GOT3 (cell line): ENCODE measurements around the gene PCLO.
"Not testable (repeated sequence)": the region's sequence is repeated elsewhere in the genome, so short reads cannot be mapped to it uniquely, and the experiment has no call there.

Experiments
- DNase-seq: peaks from one replicate; lab custom pipeline; 2025; ENCODE audit warnings: mixed read lengths; lab: John Stamatoyannopoulos, UW

The PCLO gene

DNA sequence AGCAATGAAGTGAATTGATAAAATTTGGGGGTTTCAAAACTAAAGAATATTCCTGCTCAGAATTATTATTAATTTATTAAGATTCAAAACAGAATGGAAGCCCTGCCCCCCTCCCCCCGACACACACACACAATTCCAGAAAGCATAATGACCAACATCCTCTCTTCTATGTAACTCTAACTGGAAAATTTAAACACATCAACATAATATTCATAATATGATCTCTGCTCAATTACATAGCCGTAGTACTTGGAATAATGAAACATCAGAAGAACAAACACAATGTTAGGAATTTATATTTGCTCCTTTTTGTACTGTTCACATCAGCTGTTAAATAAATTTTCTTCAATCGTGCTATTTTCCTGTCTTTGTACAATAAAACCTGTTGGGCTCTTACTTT, 20.8 kb downstream of the PCLO start:
- no peak for DNase-seq

GRCh38 chr7:83130623-83131545, 31.8 kb downstream of the PCLO start:
- no peak for DNase-seq

DNA sequence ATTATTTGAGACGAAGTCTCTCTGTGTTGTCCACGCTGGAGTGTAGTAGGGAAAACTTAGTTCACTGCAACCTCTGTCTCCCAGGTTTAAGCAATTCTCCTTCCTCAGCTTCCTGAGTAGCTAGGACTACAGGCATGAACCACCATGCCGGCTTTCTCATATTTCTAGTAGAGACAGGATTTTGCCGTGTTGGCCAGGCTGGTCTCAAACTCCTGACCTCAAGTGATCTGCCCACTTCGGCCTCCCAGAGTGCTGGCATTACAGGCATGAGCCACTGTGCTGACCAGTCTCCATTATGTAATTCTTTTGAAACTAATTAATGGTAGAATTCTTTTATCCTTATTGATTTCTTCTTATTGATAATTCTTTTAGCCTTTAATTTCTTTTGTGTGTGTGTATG, 32.5 kb downstream of the PCLO start:
- DNase-seq = no peak

- DNase-seq = no peak
Observed at GRCh38 chr7:83119494-83119893, 43.2 kb downstream of the PCLO start.

DNA sequence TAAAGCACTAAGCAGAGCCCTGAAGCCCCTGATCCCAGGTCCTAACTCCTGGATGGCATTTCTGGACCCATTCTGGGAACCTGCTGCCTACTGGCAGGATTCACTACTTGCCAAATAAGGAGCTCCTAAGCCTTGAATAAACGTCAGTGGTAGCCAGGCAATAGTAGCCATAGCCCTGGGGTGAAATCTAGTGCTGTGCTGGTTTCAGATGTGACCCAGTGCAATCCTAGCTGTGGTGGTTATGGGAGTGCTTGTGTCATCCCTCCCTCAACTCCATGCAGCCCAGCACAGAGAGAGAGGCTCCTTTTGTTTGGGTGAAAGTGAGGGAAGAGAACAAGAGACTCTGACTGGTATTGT, 43.7 kb downstream of the PCLO start:
- no peak for DNase-seq

DNA sequence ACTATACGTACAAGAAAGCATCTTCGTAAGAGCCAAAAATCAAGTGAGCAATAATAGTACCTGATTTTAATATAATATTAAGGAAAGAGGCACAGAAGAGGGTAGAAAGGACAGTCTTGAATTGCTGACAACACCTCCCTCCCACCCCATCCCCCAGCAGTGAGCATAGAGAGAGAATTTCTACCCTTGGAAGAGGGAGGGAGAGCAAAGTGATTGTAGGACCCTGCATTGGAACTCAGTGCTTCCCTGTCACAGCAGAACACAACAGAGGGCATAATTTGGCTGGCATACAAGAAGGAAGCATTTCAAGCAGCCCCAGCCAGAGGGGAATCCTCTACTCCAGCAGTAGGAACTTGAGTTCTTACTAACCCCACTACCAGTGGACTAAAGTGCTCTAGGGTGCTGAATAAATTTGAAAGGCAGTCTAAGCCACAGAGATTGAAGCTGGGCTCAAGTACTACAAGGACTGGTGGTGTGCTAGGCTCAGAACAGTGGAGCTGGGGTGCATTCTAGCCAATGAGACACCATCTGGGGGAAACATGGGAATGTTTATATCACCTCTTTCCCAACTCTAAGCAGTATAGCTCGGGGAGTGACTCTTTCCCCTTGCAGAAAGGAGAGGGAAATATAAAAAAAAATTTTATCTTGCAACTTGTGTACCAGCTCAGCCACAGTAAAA, 44.2 kb downstream of the PCLO start:
- no peak for DNase-seq

DNA sequence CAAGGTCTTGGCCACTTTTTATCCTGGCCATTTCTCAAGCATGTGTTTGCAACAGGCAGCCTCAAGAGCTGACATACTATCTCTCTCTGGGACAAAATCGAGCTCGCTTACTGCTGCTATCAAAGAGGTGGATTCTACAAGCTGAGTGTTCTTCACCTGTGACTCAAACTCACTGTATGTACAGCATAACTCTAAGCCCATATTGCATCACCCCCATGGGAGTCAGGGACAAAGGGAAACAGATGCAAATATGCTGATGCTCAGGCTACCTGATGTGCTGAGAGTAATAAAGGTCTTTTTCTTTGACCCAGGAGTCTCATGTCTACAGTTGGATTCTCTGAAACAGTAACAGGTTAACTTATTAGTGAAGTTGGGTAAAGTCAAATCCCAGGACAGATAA, 45.2 kb downstream of the PCLO start:
- DNase-seq = no peak

- DNase-seq = no peak
Observed at GRCh38 chr7:83111391-83111790, 51.3 kb downstream of the PCLO start.

DNA sequence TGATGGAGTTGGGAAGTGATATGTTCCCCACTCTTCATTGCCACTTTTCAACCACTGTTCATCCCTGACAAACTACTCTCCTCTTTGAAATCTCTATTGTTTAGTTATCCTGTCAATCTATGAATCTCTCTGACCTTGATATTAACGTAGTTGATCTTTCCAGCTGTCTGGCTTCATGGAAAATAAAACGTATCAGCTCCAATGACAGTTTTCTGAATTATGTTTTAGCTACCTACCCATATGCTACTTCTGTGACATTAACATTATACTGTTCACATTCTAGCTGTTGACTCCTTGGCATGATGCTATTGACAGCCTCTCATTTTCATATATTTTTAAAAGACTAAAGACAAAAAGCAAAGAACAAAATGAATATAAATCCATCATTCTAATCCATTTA, 53.3 kb downstream of the PCLO start:
- DNase-seq = no peak

DNA sequence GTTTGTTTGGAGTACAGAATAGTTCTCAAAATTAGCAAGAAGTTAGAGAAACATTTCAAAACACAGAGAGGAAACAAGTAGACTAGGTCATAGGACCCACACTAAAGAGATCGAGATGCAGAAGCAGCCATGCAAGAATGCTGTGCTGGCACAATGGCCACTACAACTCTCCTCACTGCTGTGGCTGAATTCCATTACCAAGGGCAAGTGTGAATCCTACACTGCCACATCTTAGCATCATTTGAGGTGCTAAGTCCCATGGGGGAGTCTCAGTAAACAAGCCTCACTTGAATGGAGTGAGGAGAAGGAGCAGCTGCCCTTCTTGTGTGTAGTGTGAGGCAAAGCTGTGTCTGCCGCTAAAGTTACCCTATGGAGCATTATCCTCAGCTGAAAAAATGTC, 56.7 kb downstream of the PCLO start:
- DNase-seq = no peak

DNA sequence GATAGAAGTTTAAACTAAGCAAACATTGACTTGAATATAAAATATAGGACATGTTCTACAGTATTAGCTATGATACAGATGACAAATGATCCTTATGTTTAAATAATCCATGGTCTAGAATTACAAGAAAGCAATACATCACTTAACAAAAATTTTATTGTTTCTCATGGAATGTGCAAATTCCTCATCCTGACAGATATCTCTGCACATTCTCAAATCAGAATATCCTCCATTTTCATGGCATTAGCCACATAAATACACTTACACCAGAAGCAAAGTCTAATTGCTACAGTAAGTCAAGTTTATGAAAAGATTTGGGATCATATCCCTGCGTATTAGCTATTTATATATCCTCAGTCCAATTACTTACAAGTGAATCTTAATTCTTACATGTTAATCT, 57.6 kb downstream of the PCLO start:
- no peak for DNase-seq

- DNase-seq = no peak
Observed at GRCh38 chr7:83101530-83101929, 61.2 kb downstream of the PCLO start.

- DNase-seq = no peak
Observed at GRCh38 chr7:83096065-83096580, 66.6 kb downstream of the PCLO start.

- DNase-seq = no peak
Observed at GRCh38 chr7:83085299-83085698, 77.4 kb downstream of the PCLO start.

DNA sequence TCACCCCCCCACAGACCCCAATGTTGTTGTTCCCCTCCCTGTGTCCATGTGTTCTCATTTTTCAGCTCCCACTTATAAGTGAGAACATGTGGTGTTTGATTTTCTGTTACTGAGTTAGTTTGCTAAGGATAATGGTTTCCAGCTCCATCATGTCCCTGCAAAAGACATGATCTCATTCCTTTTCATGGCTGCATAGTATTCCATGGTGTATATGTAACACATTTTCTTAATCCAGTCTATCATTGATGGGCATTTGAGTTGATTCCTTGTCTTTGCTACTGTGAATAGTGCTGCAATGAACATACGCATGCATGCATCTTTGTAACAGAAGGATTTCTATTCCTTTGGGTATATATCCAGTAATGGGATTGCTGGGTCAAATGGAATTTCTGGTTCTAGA, 82.8 kb downstream of the PCLO start:
- not testable (repeated sequence) for DNase-seq

DNA sequence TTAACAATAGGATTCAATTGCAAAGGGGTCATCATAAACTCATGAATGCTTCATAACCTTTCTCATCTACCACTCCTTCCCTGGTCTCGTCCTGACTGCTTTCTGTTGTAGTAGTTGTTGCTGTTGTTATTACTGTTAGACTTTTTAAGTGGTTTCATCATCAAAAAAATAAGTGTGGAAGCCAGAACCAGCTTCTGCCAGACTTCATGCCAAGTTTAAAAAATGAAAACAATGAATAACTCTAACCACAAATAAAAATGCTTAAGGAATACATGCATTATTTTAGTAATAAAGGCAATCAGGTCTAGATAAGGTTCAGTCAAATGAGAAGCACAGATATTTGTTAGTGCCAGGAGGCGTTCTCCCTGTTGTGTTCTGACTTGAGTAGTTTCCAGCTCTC, 85.4 kb downstream of the PCLO start:
- DNase-seq = no peak

DNA sequence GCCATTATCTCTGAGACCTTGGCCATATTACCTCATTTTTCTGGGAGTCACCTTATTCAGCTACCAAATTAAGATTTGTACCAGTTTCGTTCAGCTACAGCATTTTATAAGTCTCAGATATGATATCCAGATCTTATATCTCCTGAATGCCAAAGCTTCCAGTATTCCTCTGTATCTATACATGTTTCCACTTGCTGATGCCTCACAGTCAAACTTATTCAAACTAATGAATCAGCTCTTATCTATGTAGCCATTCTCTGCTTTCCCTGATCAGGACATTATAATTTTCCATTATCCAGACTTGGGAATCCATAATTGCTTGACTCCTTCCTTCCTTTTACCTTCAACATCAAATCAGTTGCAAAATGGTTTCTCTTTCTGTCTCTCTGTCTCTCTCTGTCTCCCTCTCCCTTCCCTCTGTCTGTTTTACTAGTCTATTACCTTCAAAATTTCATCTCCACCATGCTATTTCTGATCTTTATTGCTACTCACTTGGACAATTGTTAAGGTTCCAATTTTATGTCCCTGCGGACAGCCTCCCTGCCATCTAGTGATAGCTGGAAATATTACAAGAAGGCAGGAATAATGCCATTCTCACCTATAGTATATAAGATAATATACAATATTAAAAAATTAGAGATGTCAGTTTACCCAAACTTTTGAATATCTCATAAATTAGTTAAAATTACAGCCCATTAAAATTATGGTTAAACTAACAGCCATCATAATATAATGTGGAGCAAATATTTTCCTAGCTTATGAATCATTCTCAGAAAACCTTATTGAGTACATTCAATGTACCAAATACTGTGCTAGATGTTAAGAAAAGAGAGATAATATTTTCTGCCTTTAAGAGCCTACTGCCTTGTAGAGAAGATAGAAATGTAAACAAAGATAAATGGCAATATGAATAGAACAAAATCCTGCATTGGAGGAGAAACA, 89.8 kb downstream of the PCLO start:
- DNase-seq = no peak

DNA sequence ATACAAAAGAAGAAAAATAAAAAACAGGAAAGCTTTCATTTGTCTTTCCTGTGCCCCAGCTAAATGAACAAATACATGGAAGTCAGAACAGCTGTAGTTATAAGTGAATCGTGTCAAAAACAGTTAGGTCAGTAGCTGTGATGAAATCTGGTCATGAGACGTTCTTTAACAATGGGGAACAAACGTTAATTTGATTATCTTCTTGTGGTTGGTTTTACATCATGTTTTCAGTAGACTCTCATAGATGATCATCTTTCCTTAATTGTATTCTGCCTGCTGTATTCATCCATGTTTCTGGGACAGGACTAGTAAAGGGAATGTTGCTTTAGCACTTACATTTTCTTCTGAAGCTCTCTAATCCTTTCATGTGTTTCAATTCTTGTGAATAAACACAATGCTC, 97.0 kb downstream of the PCLO start:
- no peak for DNase-seq

DNA sequence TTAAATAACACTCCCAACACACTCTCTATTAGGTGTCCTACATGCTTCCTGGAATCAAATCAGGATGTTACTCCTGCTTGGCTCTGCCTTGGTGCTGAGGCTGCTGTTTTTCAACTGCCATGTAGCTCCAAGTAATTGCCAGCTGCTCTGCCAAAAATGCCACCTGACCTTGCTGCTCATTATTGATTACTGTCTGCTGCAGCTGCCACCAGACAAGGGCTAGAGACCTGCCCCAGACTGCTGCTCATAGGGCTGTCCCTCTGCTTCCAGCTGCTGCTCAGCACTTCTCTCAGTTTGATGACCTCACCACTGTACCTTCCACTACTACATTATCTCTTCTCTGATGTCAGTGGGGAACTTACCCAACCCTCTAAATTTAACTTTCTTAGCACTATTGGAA, 102.5 kb downstream of the PCLO start:
- DNase-seq = no peak

DNA sequence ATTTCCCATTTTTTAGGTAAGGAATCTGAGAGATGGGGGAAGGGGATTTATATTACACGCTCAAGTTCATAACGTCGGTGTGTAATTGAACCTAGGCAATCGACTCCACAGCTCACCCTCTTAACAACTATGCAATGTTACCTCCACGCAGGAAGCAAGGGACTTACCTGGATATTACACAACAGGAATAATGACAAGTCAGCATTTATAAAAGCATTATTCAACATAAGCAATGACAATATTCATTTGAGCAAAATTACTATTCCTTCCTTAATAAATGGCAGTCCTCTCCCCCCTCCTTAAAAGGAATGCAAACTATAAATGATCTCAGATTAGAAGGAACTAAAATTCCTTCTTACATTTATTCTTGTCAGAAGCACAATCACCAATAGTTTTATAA, 104.0 kb downstream of the PCLO start:
- no peak for DNase-seq

- DNase-seq = no peak
Observed at GRCh38 chr7:83055197-83055596, 107.5 kb downstream of the PCLO start.

GRCh38 chr7:83054472-83054871, 108.2 kb downstream of the PCLO start:
- DNase-seq = no peak
